ENCODE results near the gene DAPK2.

The DAPK2 gene

GRCh38 chr15:64009241-64009640 lies 37.0 kb downstream of the DAPK2 start:
- peak; percentile 53 for DNase-seq (ENCODE audit: low read depth)
- no peak overlapping the region for H3K4me3 ChIP-seq (ENCODE audit: control insufficient read depth, low read depth, low read length)

GRCh38 chr15:64008177-64008576 lies 38.1 kb downstream of the DAPK2 start:
- no peak for DNase-seq (ENCODE audit: low read depth)
- no peak overlapping the region for H3K4me3 ChIP-seq (ENCODE audit: control insufficient read depth, low read depth, low read length)
- TF ChIP-seq CTCF (conservative IDR thresholded peaks at IDR 0.05; ENCODE audit: control insufficient read depth, insufficient read depth, low read depth, low read length): no peak

More at GRCh38 chr15:64009241-64009640, 37.0 kb downstream of the DAPK2 start:
- no peak for TF ChIP-seq CTCF (conservative IDR thresholded peaks at IDR 0.05; ENCODE audit: control insufficient read depth, insufficient read depth, low read depth, low read length)

- no peak for TF ChIP-seq CTCF (conservative IDR thresholded peaks at IDR 0.05; ENCODE audit: control insufficient read depth, insufficient read depth, low read depth, low read length)
- DNase-seq (ENCODE audit: low read depth): no peak
- H3K4me3 ChIP-seq (ENCODE audit: control insufficient read depth, low read depth, low read length): no peak overlapping the region
Observed at GRCh38 chr15:64006642-64007041, 39.6 kb downstream of the DAPK2 start.

- H3K4me3 ChIP-seq (ENCODE audit: control insufficient read depth, low read depth, low read length): no peak overlapping the region
- no peak for TF ChIP-seq CTCF (conservative IDR thresholded peaks at IDR 0.05; ENCODE audit: control insufficient read depth, insufficient read depth, low read depth, low read length)
- DNase-seq (ENCODE audit: low read depth): peak; percentile 68
Observed at GRCh38 chr15:64004587-64004986, 41.7 kb downstream of the DAPK2 start.

- H3K4me3 ChIP-seq (ENCODE audit: control insufficient read depth, low read depth, low read length): no peak overlapping the region
- no peak for TF ChIP-seq CTCF (conservative IDR thresholded peaks at IDR 0.05; ENCODE audit: control insufficient read depth, insufficient read depth, low read depth, low read length)
- no peak for DNase-seq (ENCODE audit: low read depth)
Observed at GRCh38 chr15:64004056-64004455, 42.2 kb downstream of the DAPK2 start.

- TF ChIP-seq CTCF (conservative IDR thresholded peaks at IDR 0.05; ENCODE audit: control insufficient read depth, insufficient read depth, low read depth, low read length): no peak
- H3K4me3 ChIP-seq (ENCODE audit: control insufficient read depth, low read depth, low read length): no peak overlapping the region
- no peak for DNase-seq (ENCODE audit: low read depth)
Observed at GRCh38 chr15:64003182-64003581, 43.1 kb downstream of the DAPK2 start.

GRCh38 chr15:64001148-64001547 lies 45.1 kb downstream of the DAPK2 start:
- no peak overlapping the region for H3K4me3 ChIP-seq (ENCODE audit: control insufficient read depth, low read depth, low read length)
- TF ChIP-seq CTCF (conservative IDR thresholded peaks at IDR 0.05; ENCODE audit: control insufficient read depth, insufficient read depth, low read depth, low read length): no peak
- no peak for DNase-seq (ENCODE audit: low read depth)
